HUDEP-2 (cell line): Measurements from ENCODE around the gene PCSK5.

ENCODE experiments used
- DNase-seq, 76 experiments: peaks; one replicate each; lab custom pipeline; 2025; ENCODE audit not compliant: unreplicated experiment in 76 of 76; lab: John Stamatoyannopoulos, UW

Gene PCSK5

GRCh38 chr9:76405340-76405739 lies 514.9 kb downstream of the PCSK5 start:
- DNase-seq, result no peak

GRCh38 chr9:76405868-76406267 lies 515.4 kb downstream of the PCSK5 start:
- no peak for DNase-seq
